GM19452 (cell line): ENCODE data around the gene CNOT9.
"Not testable (repeated sequence)": the region's sequence is repeated elsewhere in the genome, so short reads cannot be mapped to it uniquely, and the experiment has no call there.

Source experiments
- ATAC-seq: cut with Tn5 transposase; IDR thresholded peaks from one replicate; pipeline ENCODE4 v1.9.1; 2021; ENCODE audit not compliant: unreplicated experiment

The CNOT9 gene, protein sequence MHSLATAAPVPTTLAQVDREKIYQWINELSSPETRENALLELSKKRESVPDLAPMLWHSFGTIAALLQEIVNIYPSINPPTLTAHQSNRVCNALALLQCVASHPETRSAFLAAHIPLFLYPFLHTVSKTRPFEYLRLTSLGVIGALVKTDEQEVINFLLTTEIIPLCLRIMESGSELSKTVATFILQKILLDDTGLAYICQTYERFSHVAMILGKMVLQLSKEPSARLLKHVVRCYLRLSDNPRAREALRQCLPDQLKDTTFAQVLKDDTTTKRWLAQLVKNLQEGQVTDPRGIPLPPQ

DNA sequence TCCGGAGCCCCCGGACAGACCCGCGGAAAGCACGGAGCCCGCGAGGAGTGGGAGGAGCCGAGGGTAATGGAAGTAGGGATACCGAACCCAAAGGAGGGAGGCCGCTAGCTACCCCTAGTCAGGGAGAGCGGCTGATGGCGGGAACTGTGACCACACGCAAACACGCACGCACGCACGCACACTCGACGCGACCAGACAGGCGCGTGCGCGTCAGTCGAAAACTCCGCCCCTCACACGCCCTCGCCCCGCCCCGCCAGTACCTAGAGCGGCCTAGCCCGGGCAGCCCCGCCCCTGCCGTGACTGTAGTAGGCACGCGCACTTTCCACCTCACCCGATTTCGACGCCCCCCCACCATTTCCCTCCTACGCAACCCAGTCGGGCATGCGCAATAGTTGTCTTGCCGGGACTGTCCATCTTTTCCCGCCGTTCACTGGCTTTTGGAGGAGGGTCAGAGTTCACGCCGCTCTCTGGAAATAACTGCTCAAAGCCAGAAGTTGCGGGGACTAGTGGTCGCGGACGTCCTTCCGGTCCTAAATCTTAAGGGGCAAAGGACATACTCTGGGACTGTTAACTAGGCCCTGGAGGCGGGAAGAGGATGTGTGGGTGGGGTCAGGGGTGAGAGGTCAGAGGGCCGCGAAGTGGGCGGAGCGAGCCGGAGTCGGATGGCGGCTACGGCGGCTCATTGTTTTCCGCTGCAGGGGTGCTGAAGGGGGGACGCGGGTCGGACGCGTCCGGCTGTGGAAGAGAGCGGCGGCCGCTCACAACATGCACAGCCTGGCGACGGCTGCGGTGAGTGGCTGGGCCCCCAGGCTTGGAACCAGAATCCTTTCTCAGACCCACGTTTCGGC lies at the start of gene CNOT9, which contains the start of gene USP37:
Gene CNOT9 (plus strand): TSS at position 650 of the 848 bp plus-strand sequence. CDS start 116 bp downstream, at position 766.
Gene USP37 (minus strand): TSS at position 162 of the 848 bp plus-strand sequence. CDS start 9,698 bp downstream, outside the sequence.
- ATAC-seq, result peak; percentile 71

DNA sequence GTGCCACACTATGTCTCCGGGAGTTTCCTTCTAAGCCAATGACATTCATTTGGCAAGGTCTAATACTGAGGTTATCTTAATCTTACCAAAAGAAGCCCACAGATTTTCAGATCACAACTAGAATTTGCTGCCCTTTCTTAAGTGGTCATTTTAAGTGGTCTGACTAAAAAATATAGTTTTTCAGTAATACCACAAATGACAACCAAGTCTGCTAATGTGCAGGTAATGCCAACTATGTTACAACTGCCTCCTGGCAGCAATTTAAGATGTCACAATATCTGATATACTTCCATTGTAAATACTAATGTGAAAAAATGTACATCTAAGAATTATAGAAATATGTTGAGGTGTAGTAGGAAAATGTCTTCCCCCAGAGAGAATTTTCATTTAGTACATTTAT lies 49.8 kb upstream of the CNOT9 start:
- no peak for ATAC-seq

DNA sequence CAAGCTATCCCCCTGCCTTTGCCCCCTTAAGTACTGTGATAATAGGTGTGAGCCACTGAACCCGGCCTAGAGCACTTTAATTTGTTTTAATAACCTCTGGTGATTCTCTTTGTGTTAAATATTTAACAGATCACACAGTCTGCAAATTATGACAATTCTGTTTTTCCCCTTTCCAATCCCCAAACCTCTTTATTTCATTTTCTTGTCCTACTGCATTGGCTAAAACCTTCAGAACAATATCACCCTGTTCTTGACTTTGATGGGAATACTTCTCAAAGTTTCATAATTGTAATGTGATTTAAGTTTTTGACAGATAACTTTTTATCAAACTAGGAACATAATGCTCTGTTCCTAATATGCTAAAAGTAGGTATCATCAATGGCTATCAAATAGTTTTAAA lies 45.0 kb upstream of the CNOT9 start:
- no peak for ATAC-seq

DNA sequence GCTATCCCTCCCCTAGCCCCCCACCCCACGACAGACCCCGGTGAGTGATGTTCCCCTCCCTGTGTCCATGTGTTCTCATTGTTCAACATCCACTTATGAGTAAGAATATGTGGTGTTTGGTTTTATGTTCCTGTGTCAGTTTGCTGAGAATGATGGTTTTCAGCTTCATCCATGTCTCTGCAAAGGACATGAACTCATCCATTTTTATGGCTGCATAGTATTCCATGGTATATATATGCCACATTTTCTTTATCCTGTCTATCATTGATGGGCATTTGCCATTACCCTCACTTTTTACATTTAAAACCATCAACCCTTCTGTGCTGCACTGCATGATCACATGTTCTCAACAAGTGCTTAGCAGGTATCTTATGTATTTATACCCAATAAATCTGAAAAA lies 40.2 kb upstream of the CNOT9 start:
- not testable (repeated sequence) for ATAC-seq

DNA sequence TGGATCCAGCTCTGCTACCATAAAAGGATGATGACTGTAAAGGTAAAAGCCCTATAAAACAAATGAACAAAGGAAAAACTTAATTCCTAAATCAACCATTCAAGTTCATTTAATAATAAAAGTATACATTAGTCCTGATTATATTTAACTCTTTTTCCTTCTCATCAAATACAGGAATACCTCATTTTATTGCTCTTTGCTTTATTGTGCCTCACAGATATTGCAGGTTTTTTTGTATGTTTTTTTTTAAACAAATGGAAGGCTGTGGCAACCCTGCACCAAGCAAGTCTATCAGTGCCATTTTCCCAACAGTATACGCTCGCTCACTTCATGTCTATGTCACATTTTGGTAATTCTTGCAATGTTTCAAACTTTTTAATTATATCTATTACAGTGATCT lies 38.6 kb upstream of the CNOT9 start:
- no peak for ATAC-seq

DNA sequence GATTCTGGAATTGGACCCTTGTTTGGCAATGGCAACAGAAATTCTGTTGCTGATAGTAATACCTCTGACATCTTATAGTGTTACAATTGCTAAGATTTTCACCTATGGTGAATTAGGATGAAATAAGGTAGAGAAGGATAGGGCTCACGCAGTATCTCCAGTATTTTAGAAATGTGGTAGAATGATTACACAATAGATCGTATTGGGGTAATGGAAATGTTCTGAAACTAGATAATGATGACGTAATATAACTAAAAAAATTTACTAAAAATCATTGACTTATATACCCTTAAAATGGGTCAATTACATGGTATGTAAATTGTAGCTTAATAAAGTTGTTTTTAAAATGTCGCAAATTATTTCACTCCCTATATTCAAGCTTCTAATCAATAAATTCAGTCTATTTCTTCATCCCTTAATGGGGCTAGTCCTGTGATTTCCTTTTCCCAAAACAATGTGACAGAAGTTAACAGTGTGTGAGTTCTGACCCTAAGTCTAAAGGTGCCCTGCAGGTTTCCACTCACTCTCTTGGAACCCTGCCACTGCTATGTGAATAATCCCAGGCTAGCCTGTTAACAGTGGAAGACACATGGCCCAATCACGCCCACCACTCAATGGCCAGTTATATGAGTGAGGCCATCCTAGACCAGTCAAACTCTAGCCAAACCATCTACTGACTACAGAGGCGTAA lies 31.7 kb upstream of the CNOT9 start:
- ATAC-seq, result no peak

DNA sequence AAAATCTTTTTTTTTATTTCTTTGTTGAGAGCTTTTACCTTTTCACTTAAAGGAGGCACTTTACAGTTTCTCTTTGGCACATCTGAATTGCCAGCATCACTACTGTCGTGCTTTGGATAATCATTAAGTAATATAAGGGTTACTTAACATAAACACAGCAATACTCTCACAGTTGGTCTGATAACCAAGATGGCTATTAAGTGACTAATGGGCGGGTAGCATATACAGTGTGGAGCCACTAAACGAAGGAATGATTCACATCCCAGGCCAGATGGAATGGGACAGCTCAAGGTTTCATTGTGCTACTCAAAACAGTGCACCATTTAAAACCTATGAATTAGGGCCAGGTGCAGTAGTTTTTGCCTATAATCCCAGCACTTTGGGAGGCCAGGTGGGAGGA lies 28.6 kb upstream of the CNOT9 start:
- ATAC-seq, result no peak

DNA sequence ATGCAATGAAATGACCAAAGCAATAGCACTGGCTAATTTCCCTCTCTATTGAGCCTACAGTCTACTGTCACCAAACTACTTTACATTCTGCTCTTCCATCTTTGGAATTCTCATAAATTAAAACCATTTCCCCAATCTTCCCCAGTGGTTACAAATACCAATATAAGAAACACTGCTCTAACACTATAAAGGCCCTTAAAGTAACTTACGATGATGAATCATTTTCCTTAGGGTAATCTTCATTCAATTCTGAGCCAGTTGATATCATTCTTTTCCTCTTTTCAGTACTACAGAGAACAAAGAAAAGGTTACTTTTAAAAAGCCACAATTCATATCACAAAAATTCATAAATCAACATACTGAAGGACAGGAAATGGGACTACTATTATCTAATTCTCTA lies 22.6 kb upstream of the CNOT9 start:
- no peak for ATAC-seq

DNA sequence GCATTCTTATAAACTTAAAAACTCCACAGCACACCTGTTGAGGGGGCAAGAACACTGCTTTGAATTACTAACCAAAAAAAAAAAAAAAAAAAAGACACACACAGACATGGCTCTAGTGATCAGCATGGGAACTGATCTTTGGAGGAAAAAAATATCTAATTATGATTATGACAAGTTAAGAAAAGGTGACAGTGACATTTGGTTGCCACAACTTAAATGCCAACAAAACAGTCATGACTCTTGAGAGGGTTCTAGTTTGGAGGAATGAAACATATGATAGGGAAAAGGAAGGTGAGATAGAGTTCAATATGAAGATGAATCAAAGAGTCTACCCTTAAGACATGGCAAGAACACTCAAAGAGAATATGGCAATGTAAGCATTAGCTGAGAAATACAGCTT lies 21.1 kb upstream of the CNOT9 start:
- no peak for ATAC-seq

DNA sequence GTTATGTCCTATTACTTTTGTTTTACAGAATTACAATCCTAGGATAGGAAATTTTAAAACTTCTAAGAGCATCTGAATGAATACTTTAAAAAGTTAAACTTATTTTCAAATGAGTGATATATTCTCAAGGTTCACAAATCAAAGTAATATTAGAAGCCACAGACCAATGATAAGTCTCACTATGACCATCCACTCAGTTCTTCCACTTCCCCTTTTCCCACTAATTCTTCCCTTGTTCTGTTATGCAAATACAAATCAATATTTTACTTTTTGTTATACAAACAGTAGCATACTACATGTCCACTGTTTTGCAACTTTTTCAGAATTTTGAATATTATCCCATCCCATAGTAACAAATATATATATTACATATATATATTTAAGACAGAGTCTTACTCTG lies 20.7 kb upstream of the CNOT9 start:
- ATAC-seq, result no peak

DNA sequence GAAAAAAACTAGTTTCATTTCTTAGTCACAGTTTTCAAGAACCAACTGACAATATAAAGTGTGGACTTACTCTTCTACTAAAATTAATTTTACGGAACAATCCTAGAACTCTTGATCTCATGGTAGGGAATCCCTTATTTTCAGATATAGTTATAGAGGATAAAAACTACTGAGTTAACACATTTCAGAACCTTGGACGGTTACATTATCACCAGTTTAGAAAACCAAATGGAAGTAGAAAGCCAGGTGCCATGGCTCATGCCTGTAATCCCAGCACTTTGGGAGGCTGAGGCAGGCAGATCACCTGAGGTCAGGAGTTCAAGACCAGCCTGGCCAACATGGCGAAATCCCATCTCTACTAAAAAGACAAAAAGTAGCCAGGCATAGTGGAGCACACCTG lies 14.4 kb upstream of the CNOT9 start:
- ATAC-seq, result not testable (repeated sequence)

DNA sequence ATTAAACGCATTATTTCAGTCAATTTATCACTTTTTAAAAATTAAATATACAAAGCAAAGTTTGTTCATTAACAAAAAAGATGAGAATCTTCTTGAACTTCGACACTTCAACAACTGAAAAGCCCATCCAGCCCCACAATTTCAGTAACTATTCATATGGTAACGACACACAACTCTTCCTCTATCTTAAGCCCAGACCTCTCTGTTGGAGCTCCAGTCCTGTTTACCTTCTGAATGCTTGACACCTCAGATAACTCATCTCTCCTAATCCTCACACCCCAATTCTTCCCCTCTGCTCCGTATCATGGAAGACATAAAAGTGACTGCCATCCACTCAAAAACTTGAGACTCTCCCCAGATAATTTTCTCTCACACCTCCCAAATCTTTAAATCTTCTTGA lies 13.1 kb upstream of the CNOT9 start:
- no peak for ATAC-seq

DNA sequence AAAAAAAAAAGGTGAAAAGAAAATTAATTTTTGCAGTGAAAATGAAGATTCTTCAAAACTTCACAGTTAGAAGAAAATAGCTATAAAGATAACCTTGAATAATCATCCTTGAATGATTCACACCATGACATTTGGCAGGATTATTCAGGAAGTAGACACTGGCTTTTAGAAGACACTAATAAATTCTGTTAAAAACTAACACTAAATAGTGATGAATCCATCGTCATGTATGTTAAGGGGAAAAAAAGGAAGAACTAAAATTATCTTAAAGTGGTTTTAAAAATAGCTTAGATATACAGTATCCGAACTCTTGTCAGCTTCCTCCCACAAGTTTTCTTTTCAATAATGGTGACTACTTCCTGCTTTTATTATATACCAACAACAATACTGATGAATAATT lies 10.7 kb upstream of the CNOT9 start:
- no peak for ATAC-seq

DNA sequence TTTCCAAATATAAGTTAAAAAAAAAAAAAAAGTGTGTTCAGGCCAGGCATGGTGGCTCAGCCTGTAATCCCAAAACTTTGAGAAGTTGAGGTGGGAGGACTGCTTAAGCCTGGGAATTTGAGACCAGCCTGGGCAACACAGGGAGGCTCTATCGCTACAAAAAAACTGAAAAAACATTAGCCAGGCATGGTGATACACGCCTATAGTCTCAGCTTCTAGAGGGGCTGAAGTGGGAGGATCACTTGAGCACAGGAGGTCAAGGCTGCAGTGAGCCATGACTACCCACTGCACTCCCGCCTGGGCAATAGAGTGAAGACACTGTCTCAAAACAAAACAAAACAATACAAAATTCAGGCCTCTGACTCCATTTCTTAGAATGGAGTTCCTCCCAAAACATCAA lies 9.7 kb upstream of the CNOT9 start:
- ATAC-seq, result no peak

DNA sequence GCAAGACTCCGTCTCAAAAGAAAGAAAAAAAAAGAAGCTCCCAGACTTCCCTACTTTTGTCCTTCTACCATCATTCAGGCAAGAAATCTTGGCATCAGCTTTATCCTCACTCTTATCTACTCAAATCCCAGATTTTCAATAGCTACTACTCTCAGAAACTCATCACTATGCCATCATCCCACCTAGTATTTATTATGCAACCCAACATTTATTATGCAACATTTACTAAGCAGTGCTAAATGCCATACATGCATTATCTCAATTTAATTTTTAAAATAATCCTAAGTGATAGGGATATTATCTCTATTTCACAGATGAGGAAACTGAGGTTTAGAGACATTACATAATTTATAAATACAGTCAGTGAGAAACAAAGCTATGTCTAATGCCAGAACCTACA lies 4.6 kb upstream of the CNOT9 start:
- ATAC-seq, result no peak

DNA sequence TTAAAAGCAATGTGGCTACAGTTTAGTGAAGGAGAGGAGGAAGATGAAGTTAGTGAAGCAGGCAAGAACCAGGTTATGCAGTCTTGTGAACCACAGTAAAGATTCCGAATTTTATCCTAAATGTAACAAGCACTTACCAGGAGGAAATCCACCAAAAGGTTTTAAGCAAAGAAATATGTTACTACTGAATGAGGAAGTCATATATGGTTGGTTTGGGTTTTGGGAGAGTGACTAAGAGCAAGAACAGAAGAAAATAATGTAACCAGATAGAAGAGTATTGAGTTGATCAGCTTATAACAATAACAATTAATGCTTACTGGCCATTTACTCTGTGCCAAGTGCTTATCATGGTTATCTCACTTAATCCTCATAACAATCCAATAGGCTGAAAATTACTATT lies 2.3 kb upstream of the CNOT9 start:
- ATAC-seq, result no peak

DNA sequence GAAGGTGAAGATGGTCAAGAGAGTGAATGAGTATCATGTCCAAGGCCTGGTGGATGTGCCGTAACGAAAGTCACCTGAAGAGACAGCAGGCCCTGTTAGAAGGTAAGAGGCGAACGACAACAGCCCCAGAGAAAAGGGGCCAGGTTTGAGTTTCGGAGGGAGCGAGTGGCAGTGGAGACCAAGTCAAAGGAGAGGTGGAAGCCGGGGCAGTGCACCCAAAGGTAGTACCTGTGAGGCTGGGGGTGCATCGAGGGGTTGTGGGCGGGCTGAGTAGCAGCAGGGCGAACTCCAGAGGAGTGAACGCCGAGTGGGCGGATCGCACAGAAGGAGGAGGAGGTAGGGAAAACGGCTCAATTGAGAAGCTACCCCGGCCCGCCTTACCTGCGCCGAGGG lies 846 bp upstream of the CNOT9 start:
- peak; percentile 39 for ATAC-seq

DNA sequence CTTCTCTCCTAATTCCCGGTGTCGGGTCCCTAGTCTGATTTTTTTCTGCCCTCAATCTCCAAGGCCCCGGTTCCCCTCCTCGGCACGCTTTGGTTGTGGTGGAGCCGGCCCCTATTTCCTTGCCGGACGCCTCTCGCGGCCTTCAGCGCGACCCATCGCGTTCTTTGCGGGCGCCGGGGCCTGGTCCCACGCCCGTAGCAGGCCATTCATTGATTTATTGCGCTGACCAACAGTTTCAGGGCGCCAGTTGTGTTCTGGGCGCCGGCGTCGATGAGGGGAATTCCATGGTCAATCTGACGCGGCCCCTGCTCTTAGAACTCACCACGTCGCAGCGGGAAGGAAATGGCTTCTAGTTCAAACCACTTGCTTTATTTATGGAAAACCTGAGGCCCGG lies 396 bp downstream of the CNOT9 start:
- peak; percentile 37 for ATAC-seq

DNA sequence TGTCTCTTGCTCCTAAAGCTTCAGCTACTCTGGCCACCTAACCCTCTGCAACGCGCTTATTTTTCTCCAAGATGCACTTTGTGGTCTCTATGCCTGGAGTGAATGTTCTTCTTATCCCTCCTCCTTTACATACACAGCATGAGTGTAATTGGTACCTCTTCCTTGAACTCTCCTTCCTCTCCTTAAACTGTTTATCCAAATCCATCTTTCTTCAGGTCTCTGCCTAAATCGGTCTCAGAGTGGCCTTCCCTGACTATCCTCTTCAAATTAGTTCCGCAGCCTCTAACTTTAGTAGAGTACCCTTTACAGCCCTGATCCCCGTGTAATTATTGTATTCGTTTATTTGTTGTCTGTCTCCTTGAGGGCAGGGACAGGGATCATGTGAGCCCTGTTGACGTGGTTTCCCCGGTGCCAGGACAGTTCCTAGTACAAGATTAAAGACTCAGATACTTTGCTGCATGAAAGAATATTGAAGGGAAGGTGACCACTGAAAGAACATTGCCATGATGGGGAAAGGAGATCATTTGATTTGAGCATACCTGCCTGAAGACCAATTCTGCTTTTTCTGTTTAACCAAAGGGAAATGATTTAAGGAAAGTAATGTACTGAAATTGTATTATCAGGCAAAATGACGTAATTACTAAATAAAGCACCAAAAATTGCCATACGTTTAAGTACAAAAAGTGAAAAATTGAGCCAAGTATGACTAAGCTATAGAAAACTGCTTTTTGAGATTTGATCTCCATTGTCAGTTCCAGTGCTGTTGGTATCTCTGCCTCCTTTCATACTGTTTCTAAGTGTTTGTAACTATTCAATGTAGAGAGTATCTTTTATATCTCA lies 1.2 kb downstream of the CNOT9 start:
- ATAC-seq, result no peak

DNA sequence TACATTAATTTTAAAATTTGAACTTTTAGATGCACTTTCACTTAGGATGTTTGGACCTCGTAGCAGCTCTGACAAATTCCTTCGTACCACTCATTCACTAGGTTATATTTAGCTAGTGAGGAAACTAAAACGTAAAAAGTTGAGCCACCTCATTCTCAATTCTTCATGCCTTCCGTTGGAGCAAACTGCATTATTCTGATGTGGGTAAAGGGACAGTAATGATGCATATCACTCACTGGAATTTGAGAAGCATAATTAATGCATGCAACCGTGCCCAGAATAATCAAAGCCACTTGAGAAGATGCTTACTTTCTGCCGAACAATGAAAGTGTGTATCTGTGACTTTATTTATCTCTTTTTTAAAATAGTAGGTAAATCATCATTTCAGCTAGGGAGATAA lies 2.2 kb downstream of the CNOT9 start:
- ATAC-seq, result no peak

DNA sequence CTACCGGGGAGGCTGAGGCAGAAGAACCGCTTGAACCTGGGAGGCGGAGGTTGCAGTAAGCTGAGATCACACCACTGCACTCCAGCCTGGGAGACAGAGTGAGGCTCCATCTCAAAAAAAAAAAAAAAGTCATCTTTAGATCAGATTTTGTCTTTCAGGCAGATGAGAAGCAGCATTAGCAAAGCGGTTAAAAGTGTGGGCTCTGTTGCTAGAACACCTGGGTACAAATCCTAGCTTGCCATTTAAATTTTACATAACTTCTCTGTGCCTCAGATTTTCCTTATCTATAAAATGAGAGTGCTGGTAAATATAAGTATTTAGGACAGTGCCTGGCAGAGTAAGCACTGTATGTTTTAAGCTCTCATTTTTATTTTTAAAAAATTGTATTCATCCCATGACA lies 8.2 kb downstream of the CNOT9 start:
- ATAC-seq, result no peak
